HepG2 (cell line): Measurements from ENCODE around the gene OARD1. TPM values are rescaled to one million over a fixed set of nuclear protein-coding genes. Genes with fewer than 3 reads are reported as not detected.

Experiments used
- CC2D1A ChIP-seq: sonication (generic); formaldehyde crosslinking; IDR thresholded peaks from 2 replicates; pipeline ENCODE4 v1.8.1; 2023; ENCODE audit warnings: mild to moderate bottlenecking, missing genetic modification reagents
- GABPA ChIP-seq, 2 experiments: IDR thresholded peaks; 2 replicates each; pipeline ENCODE4 v1.6.1; 2011 to 2016; ENCODE audit warnings: low read depth in 2 of 2, low read length in 1 of 2, missing biosample characterization in 1 of 2, missing genetic modification characterization in 1 of 2
- IKZF1 ChIP-seq: fragments of 450-650 bp; IDR thresholded peaks from 2 replicates; pipeline ENCODE4 v1.7.1; 2016
- JDP2 ChIP-seq: sonication (generic); formaldehyde crosslinking; IDR thresholded peaks from 2 replicates; pipeline ENCODE4 v1.8.1; 2022; ENCODE audit warnings: missing genetic modification reagents, borderline replicate concordance
- MAFF ChIP-seq: IDR thresholded peaks from 2 replicates; pipeline ENCODE4 v1.6.1; 2011; ENCODE audit warnings: low read depth, low read length, improper control_type of control experiment
- MXI1 ChIP-seq: IDR thresholded peaks from 3 replicates; pipeline ENCODE4 v1.6.1; 2012; ENCODE audit warnings: low read depth, low read length, inconsistent platforms, borderline replicate concordance
- NFAT5 ChIP-seq: sonication (generic); formaldehyde crosslinking; IDR thresholded peaks from 2 replicates; pipeline ENCODE4 v1.4.0; 2020; ENCODE audit warnings: missing genetic modification reagents
- PRDM4 ChIP-seq: sonication (generic); formaldehyde crosslinking; IDR thresholded peaks from 2 replicates; pipeline ENCODE4 v1.9.0; 2021; ENCODE audit warnings: missing genetic modification reagents, borderline replicate concordance
- SMAD3 ChIP-seq: sonication (generic); formaldehyde crosslinking; IDR thresholded peaks from 2 replicates; pipeline ENCODE4 v1.4.0; 2020; ENCODE audit warnings: missing genetic modification reagents
- SRF ChIP-seq: IDR thresholded peaks from 2 replicates; pipeline ENCODE4 v1.6.1; 2011; ENCODE audit warnings: mild to moderate bottlenecking, low read depth, low read length, moderate library complexity
- THAP9 ChIP-seq: sonication (generic); formaldehyde crosslinking; IDR thresholded peaks from 2 replicates; pipeline ENCODE4; 2020; ENCODE audit warnings: missing genetic modification reagents, mild to moderate bottlenecking, borderline replicate concordance
- XBP1 ChIP-seq: sonication (generic); formaldehyde crosslinking; IDR thresholded peaks from 2 replicates; pipeline ENCODE4 v1.5.0; 2020; ENCODE audit warnings: missing genetic modification reagents
- ZFP82 ChIP-seq: sonication (generic); formaldehyde crosslinking; IDR thresholded peaks from 2 replicates; pipeline ENCODE4 v1.5.1; 2020; ENCODE audit warnings: mild to moderate bottlenecking, missing genetic modification reagents, borderline replicate concordance
- ZNF234 ChIP-seq: sonication (generic); formaldehyde crosslinking; conservative IDR thresholded peaks from 2 replicates; pipeline ENCODE4 v1.5.1; 2020; ENCODE audit warnings: mild to moderate bottlenecking, missing genetic modification reagents
- ZNF547 ChIP-seq: sonication (generic); formaldehyde crosslinking; IDR thresholded peaks from 2 replicates; pipeline ENCODE4 v1.5.1; 2020; ENCODE audit warnings: mild to moderate bottlenecking, missing genetic modification reagents
- ZNF564 ChIP-seq: sonication (generic); formaldehyde crosslinking; IDR thresholded peaks from 2 replicates; pipeline ENCODE4 v1.8.1; 2023; ENCODE audit warnings: mild to moderate bottlenecking, missing genetic modification reagents
- ZNF569 ChIP-seq: sonication (generic); formaldehyde crosslinking; IDR thresholded peaks from 2 replicates; pipeline ENCODE4 v1.5.0; 2020; ENCODE audit warnings: mild to moderate bottlenecking, missing genetic modification reagents, moderate library complexity, borderline replicate concordance
- ZNF605 ChIP-seq: sonication (generic); formaldehyde crosslinking; IDR thresholded peaks from 2 replicates; pipeline ENCODE4 v1.8.0; 2022; ENCODE audit warnings: mild to moderate bottlenecking, missing genetic modification reagents
- polyA plus RNA-seq, 8 experiments: library from polyadenylated mRNA; depleted of rRNA in 3 of 8; stranded (reverse) in 7 of 8; unstranded in 1 of 8; fragments of >200 nt; fragmentation: Illumina TruSeq in 4 of 8; extraction: Trizol in 4 of 8; gene quantifications; 2 replicates each; pipeline versions ENCODE4 v1.2.1 to v1.2.3, GENCODE V29; 2011 to 2016; ENCODE audit warnings: low read depth in 4 of 8, missing spikeins in 1 of 8, mixed read lengths in 1 of 8; ENCODE audit not compliant: insufficient read depth in 1 of 8
- total RNA-seq, 5 experiments: library from RNA; depleted of rRNA; stranded (reverse); fragments of >200 nt; fragmentation: Illumina TruSeq; extraction: Trizol; gene quantifications; 2 replicates each; pipeline ENCODE4 v1.2.3, GENCODE V29; 2016; ENCODE audit warnings: low read depth in 1 of 5

The OARD1 gene
- total and polyA plus RNA-seq, 2 of the 13 experiments (the other 11 are each of a cell fraction or from before 2014, with no cell fraction given), result 18.4 to 49.0 TPM

- TF ChIP-seq PRDM4 (CRISPR knock-in tag), result no peak
- peak; percentile 78; the same call in 1 of the 3 replicates for TF ChIP-seq MXI1
- TF ChIP-seq ZNF569 (CRISPR knock-in tag), result no peak
- no peak for TF ChIP-seq THAP9 (CRISPR knock-in tag)
- no peak; the same call in 1 of the 2 replicates for TF ChIP-seq SRF
- TF ChIP-seq JDP2 (CRISPR knock-in tag), result no peak
- TF ChIP-seq GABPA (IDR thresholded peaks at IDR 0.05; ENCODE audit: low read depth, low read length), result no peak
- peak; percentile 46; the same call in 1 of the 2 replicates for TF ChIP-seq GABPA (CRISPR knock-in tag; IDR thresholded peaks at IDR 0.05; ENCODE audit: low read depth)
- no peak for TF ChIP-seq MAFF
- peak; percentile 27; the same call in 1 of the 2 replicates for TF ChIP-seq ZNF564 (CRISPR knock-in tag)
- TF ChIP-seq ZNF547, result peak; percentile 86
- no peak for TF ChIP-seq ZFP82
- TF ChIP-seq IKZF1, result no peak
- TF ChIP-seq CC2D1A, result no peak
- no peak; the same call in 1 of the 2 replicates for TF ChIP-seq NFAT5 (CRISPR knock-in tag)
- no peak for TF ChIP-seq ZNF234 (CRISPR knock-in tag)
- peak; percentile 94 for TF ChIP-seq ZNF605 (CRISPR knock-in tag)
- TF ChIP-seq XBP1 (CRISPR knock-in tag), result no peak
- no peak for TF ChIP-seq SMAD3 (CRISPR knock-in tag)
Observed at GRCh38 chr6:41040101-41040939, 31.8 kb downstream of the OARD1 start (continued).
